Measurements from ENCODE around the gene RABEP1.

RABEP1 gene

DNA sequence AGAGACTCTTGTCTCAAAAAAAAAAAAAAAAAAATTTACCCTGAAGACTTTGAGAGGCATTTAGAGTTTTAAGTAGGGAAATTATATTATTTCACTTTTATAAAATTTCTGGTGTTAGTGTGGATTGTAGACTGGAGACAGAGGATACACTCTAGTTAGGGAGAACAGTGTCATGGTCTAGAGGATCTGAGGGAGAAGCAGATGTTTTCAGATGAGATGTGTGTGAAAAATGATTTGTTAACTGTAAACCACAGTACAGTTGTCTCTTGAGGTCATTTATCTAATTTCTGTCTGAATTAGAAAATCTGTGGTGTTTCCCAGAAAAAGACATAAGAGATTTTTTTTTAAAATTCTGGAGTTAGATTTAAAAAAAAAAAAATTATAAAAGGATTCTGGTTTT is 82.6 kb downstream of the RABEP1 start:
- no peaks in the 10 kb centered on the region for H3K9me3 Mint-ChIP-seq
- H3K4me3 Mint-ChIP-seq: no peak overlapping the region
- no peaks in the 10 kb centered on the region for H3K27me3 Mint-ChIP-seq (ENCODE audit: low read depth)
- H3K27ac Mint-ChIP-seq: no peak overlapping the region
- peaks cover 34% of the 10 kb centered on the region for H3K36me3 Mint-ChIP-seq (ENCODE audit: low read depth)
- no peaks in the 10 kb centered on the region for H3K4me1 Mint-ChIP-seq (ENCODE audit: low read depth)

DNA sequence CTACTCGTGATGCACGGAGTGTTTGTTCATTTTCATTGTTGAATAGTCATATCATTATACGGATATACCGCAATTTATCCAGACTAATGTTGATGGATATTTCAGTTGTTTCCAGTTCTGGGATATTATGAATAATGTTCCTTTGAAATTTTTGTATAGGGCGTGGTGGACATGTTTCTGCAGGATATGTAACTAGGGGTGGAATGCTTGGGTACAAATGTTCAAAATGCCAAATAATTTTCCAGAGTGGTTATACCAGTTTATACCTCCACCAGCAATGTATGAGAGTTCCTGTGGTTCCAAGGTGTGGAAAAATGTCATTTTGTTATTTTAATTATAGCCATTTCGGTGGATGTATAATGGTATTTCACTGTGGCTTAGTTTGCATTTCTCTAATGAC is 83.7 kb downstream of the RABEP1 start:
- peaks cover 34% of the 10 kb centered on the region for H3K36me3 Mint-ChIP-seq (ENCODE audit: low read depth)
- H3K4me3 Mint-ChIP-seq: no peak overlapping the region
- H3K27me3 Mint-ChIP-seq (ENCODE audit: low read depth): no peaks in the 10 kb centered on the region
- H3K27ac Mint-ChIP-seq: no peak overlapping the region
- H3K9me3 Mint-ChIP-seq: no peaks in the 10 kb centered on the region
- no peaks in the 10 kb centered on the region for H3K4me1 Mint-ChIP-seq (ENCODE audit: low read depth)

- Mint-ChIP-seq H3K36me3 (ENCODE audit: low read depth) (peaks cover 32% of the 10 kb centered on the region), H3K27ac (no peak overlapping the region), H3K4me1 (ENCODE audit: low read depth) (no peaks in the 10 kb centered on the region), H3K4me3 (no peak overlapping the region), H3K27me3 (ENCODE audit: low read depth) (no peaks in the 10 kb centered on the region), H3K9me3 (no peaks in the 10 kb centered on the region)
Observed at GRCh38 chr17:5370411-5370810, 88.3 kb downstream of the RABEP1 start.

GRCh38 chr17:5373112-5373511 is 91.0 kb downstream of the RABEP1 start:
- Mint-ChIP-seq H3K4me1 (ENCODE audit: low read depth) (no peaks in the 10 kb centered on the region), H3K27ac (no peak overlapping the region), H3K9me3 (no peaks in the 10 kb centered on the region), H3K36me3 (ENCODE audit: low read depth) (peaks cover 36% of the 10 kb centered on the region), H3K27me3 (ENCODE audit: low read depth) (no peaks in the 10 kb centered on the region), H3K4me3 (no peak overlapping the region)

DNA sequence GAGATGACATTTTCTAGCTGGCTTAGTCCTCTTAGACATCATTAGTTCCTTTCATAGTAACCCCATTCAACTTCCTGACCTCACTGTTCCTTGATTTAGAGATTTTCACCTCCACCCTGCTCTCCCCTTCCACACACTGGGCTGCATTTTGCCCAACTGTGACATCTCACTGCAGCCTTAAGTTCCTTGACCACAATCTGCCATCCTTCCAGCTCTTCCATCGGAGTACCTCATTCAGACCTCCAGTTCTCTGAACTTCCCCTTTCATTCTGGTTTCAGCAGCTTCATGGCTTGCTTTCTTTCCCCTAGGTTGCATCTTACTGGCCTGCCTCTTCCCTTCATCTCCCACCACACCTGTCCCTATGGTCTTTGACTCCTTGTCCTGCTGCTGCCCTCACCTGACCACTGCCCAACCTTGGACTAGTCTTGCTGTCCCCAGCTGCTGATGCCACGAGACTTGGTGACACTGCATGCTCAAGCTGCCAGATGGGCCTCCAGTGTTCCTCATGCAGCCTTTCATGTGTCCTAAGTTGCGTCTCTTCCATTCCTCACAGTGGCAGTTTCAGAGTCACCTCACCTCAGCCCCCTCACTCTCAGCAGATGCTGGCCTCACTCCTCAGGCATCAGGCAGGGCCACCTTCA is 96.6 kb downstream of the RABEP1 start:
- Mint-ChIP-seq H3K27me3 (ENCODE audit: low read depth) (no peaks in the 10 kb centered on the region), H3K9me3 (no peaks in the 10 kb centered on the region), H3K4me3 (no peak overlapping the region), H3K4me1 (ENCODE audit: low read depth) (no peaks in the 10 kb centered on the region), H3K36me3 (ENCODE audit: low read depth) (peaks cover 46% of the 10 kb centered on the region), H3K27ac (no peak overlapping the region)

GRCh38 chr17:5379351-5380107 is 97.4 kb downstream of the RABEP1 start:
- Mint-ChIP-seq H3K4me3 (no peak overlapping the region), H3K27me3 (ENCODE audit: low read depth) (no peaks in the 10 kb centered on the region), H3K9me3 (no peaks in the 10 kb centered on the region), H3K27ac (no peak overlapping the region), H3K4me1 (ENCODE audit: low read depth) (no peaks in the 10 kb centered on the region), H3K36me3 (ENCODE audit: low read depth) (peaks cover 47% of the 10 kb centered on the region)

- Mint-ChIP-seq H3K36me3 (ENCODE audit: low read depth) (peaks cover 47% of the 10 kb centered on the region), H3K4me1 (ENCODE audit: low read depth) (no peaks in the 10 kb centered on the region), H3K27ac (no peak overlapping the region), H3K9me3 (no peaks in the 10 kb centered on the region), H3K4me3 (no peak overlapping the region), H3K27me3 (ENCODE audit: low read depth) (no peaks in the 10 kb centered on the region)
Observed at GRCh38 chr17:5380491-5381135, 98.5 kb downstream of the RABEP1 start.

DNA sequence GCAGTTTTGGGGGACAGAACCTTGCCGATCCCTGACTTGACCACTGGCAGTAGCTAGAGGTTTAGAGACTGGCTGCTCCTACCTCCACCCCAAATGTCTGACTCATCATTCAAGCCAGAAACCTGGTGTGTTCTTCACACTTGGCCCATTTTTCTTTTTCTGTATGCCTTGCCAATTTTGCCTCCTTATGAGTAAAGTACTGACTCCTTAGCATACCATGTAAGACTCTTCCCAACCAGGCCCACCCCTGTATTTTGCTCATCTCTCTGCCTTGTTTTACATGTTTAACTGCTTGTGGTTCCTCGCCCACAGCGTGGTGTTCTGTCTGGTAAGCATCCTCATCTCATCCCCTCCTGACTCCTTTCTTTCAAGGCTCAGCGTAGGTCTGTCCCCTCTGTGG is 99.5 kb downstream of the RABEP1 start:
- H3K9me3 Mint-ChIP-seq: no peaks in the 10 kb centered on the region
- H3K36me3 Mint-ChIP-seq (ENCODE audit: low read depth): peaks cover 50% of the 10 kb centered on the region
- H3K27ac Mint-ChIP-seq: peak overlapping the region; percentile 8
- H3K4me3 Mint-ChIP-seq: no peak overlapping the region
- no peaks in the 10 kb centered on the region for H3K4me1 Mint-ChIP-seq (ENCODE audit: low read depth)
- no peaks in the 10 kb centered on the region for H3K27me3 Mint-ChIP-seq (ENCODE audit: low read depth)

DNA sequence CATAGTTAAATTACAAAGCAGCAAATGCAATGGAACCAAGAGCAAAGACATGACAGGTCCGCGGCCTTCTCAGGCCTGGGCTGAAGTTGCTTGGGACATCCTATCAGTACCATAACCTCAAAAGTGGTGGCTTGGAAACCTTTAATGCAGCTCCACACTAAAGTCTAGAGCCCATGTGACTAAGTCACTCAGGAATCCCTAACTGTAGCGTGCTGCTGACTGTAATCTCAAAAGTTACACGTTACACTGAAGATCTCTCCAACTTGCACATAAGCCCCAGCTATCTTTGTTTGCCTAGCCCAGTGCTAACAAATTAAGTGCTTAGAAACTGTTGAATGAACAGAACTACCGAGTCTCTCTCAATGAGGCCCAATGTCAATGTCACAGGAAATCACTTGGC is 109.6 kb downstream of the RABEP1 start:
- no peak overlapping the region for H3K4me3 Mint-ChIP-seq
- peaks cover 50% of the 10 kb centered on the region for H3K36me3 Mint-ChIP-seq (ENCODE audit: low read depth)
- no peaks in the 10 kb centered on the region for H3K27me3 Mint-ChIP-seq (ENCODE audit: low read depth)
- H3K9me3 Mint-ChIP-seq: no peaks in the 10 kb centered on the region
- H3K27ac Mint-ChIP-seq: no peak overlapping the region
- H3K4me1 Mint-ChIP-seq (ENCODE audit: low read depth): peaks cover 7% of the 10 kb centered on the region

DNA sequence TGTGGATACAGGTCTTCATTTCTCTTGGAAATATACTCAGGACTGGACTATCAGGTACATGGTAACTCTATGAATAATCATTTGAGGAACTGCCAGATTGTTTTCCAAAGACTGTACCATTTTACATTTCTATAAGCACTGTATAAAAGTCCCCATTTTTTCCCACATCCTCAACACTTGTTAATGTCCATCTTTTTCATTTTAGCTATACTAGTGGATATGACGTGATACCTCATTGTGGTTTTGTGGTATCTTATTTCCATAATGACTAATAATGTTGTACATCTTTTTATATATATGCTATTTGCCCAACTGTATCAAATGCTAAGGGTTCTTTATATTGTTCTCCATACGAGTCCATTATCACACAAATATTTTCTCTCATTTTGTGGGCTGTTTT is 114.5 kb downstream of the RABEP1 start:
- Mint-ChIP-seq H3K4me3 (no peak overlapping the region), H3K27me3 (ENCODE audit: low read depth) (no peaks in the 10 kb centered on the region), H3K9me3 (no peaks in the 10 kb centered on the region), H3K36me3 (ENCODE audit: low read depth) (peaks cover 28% of the 10 kb centered on the region), H3K4me1 (ENCODE audit: low read depth) (no peaks in the 10 kb centered on the region), H3K27ac (no peak overlapping the region)

DNA sequence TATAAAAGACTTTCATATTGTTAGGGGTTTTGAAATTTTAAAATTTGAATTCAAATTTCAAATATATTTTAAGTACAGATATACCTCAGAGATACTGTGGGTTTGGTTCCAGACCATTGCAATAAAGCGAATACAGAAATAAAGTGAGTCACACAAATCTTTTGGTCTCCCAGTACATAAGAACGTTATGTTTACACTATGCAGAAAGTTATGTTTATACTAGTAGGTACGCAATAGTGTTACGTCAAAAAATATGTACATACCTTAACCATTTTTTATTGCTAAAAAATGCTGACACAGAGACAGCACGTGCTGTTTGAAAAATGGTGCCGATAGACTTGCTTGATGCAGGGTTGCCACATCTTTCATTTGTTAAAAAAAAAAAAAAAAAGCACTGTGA is 117.7 kb downstream of the RABEP1 start:
- H3K4me1 Mint-ChIP-seq (ENCODE audit: low read depth): no peaks in the 10 kb centered on the region
- H3K9me3 Mint-ChIP-seq: no peaks in the 10 kb centered on the region
- H3K36me3 Mint-ChIP-seq (ENCODE audit: low read depth): peaks cover 21% of the 10 kb centered on the region
- no peak overlapping the region for H3K4me3 Mint-ChIP-seq
- H3K27me3 Mint-ChIP-seq (ENCODE audit: low read depth): no peaks in the 10 kb centered on the region
- H3K27ac Mint-ChIP-seq: no peak overlapping the region

DNA sequence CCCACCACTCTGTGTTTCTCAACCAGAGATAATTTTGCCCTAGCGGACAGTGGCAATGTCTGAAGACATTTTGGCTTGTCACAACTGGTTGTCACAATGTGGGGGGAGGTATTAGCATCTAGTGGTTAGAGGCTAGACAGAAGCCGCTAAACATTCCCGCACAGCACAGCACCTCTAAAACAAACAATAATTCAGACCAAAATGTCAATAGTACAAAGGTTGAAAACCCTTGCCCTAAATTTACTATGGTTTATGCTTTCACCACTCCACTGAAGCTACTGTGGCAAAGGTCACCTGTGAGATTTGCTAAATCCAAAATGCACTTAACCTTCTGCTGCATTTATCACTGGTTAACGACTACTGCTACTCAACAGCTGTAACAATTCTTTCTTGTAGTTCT is 123.3 kb downstream of the RABEP1 start:
- Mint-ChIP-seq H3K4me3 (no peak overlapping the region), H3K4me1 (ENCODE audit: low read depth) (peaks cover 5% of the 10 kb centered on the region), H3K36me3 (ENCODE audit: low read depth) (peaks cover 20% of the 10 kb centered on the region), H3K27me3 (ENCODE audit: low read depth) (no peaks in the 10 kb centered on the region), H3K27ac (no peak overlapping the region), H3K9me3 (no peaks in the 10 kb centered on the region)

DNA sequence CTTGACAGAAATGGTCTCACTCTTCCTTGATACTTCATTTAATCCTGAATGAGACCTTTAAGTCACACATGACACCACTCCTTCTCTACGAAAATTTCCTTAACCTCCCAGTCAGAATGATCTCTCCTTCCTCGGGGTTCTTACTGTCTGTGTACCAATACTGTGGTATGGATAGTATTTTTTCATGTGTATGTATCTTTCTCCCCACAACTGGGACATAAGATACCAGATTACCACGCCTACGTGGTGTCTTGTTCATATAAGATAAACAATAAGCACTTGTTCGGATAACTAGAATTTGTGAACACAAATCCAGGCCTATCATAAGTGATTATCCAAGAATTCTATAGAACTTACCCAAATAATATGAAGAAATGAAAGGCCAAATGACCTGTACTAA is 126.1 kb downstream of the RABEP1 start:
- Mint-ChIP-seq H3K9me3 (no peaks in the 10 kb centered on the region), H3K4me3 (no peak overlapping the region), H3K36me3 (ENCODE audit: low read depth) (peaks cover 32% of the 10 kb centered on the region), H3K4me1 (ENCODE audit: low read depth) (peaks cover 14% of the 10 kb centered on the region), H3K27me3 (ENCODE audit: low read depth) (no peaks in the 10 kb centered on the region), H3K27ac (no peak overlapping the region)

DNA sequence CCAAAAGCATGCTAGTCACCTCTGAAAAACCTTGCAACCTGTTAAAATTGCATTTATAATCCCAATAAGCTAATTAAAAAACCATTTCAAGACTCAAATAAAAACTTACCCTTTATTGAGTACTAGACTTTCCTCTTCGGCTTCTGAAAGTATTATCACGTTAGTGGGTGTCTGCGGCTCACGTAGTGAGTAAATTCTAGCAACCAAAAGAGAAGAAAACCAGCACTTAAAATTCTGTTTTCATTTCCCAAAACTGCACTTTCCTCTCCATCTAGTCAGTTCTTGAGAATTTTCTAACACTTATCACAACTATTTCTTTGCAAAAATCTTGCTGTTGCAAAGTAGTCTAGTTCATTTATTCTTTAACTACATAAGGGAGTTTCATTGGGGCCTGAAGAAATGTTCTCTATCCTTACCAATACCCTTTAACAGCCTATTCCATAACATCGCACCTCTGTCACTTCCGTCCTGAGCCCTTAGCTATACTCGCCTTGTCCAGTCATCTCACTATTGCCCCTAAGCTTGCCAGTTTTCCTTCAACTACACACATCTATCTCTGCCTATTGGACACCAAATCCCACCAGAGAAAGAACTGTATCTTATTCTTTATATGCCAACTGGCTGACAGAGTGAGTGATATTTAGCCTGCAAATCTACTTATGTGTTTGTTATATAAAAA is 128.6 kb downstream of the RABEP1 start:
- Mint-ChIP-seq H3K27ac (no peak overlapping the region), H3K27me3 (ENCODE audit: low read depth) (no peaks in the 10 kb centered on the region), H3K4me1 (ENCODE audit: low read depth) (peaks cover 14% of the 10 kb centered on the region), H3K36me3 (ENCODE audit: low read depth) (peaks cover 34% of the 10 kb centered on the region), H3K4me3 (no peak overlapping the region), H3K9me3 (no peaks in the 10 kb centered on the region)

GRCh38 chr17:5413682-5414081 is 131.6 kb downstream of the RABEP1 start:
- peaks cover 23% of the 10 kb centered on the region for H3K4me1 Mint-ChIP-seq (ENCODE audit: low read depth)
- H3K9me3 Mint-ChIP-seq: no peaks in the 10 kb centered on the region
- H3K36me3 Mint-ChIP-seq (ENCODE audit: low read depth): peaks cover 39% of the 10 kb centered on the region
- no peak overlapping the region for H3K4me3 Mint-ChIP-seq
- H3K27me3 Mint-ChIP-seq (ENCODE audit: low read depth): no peaks in the 10 kb centered on the region
- no peak overlapping the region for H3K27ac Mint-ChIP-seq
